Suprapubic skin (tissue), 4 donors: Measurements from ENCODE around the gene RAB43. TPM values are rescaled to one million over a fixed set of nuclear protein-coding genes. Genes with fewer than 3 reads are reported as not detected.

Experiments used
- DNase-seq, 2 donors: peaks; one replicate each; pipeline ENCODE4 v3.0.0-alpha.2; 2019; ENCODE audit warnings: low spot score in 2 of 2
- H3K27ac ChIP-seq: fragments of 200-600 bp; sonication (generic); one replicate; pipeline ENCODE4 v1.5.1; 2019
- H3K27me3 ChIP-seq: fragments of 200-600 bp; sonication (generic); one replicate; pipeline ENCODE4 v1.5.1; 2019
- H3K36me3 ChIP-seq: fragments of 200-600 bp; sonication (generic); one replicate; pipeline ENCODE4 v1.5.1; 2019
- H3K4me1 ChIP-seq: fragments of 200-600 bp; sonication (generic); one replicate; pipeline ENCODE4 v1.5.1; 2019
- H3K4me3 ChIP-seq: fragments of 200-600 bp; sonication (generic); one replicate; pipeline ENCODE4 v1.5.1; 2019; ENCODE audit warnings: mild to moderate bottlenecking
- H3K9me3 ChIP-seq: fragments of 200-600 bp; sonication (generic); one replicate; pipeline ENCODE4 v1.5.1; 2019
- EP300 ChIP-seq: sonication (generic); formaldehyde crosslinking; IDR thresholded peaks from one replicate; pipeline ENCODE4 v1.6.1; 2017; ENCODE audit warnings: antibody characterized with exemption
- POLR2A ChIP-seq, 2 donors: fragments of 450-650 bp; IDR thresholded peaks; one replicate each; pipeline ENCODE4 v1.6.1; 2017; ENCODE audit warnings: antibody characterized with exemption in 2 of 2, mild to moderate bottlenecking in 2 of 2, moderate library complexity in 2 of 2
- POLR2AphosphoS5 ChIP-seq, 3 donors: sonication (generic); formaldehyde crosslinking; IDR thresholded peaks; one replicate each; pipeline ENCODE4 v1.6.1; 2017; ENCODE audit warnings: antibody characterized with exemption in 3 of 3
- WGBS: methylation state at CpG from one replicate; pipeline ENCODE4 v1.1.5; 2018; 5-methylcytosine and 5-hydroxymethylcytosine counted together
- total RNA-seq, 4 donors: library from RNA; depleted of rRNA; stranded (reverse); fragments of >200 nt; gene quantifications; one replicate each; pipeline ENCODE4 v1.1.0, GENCODE V29; 2016
- TF ChIP-seq, protein P1 (sequence below), 2 donors: fragments of 200-600 bp in 1 of 2; fragments of 450-650 bp in 1 of 2; sonication (generic) in 1 of 2; IDR thresholded peaks; one replicate each; pipeline ENCODE4 v1.5.1; 2016 to 2019; ENCODE audit warnings: antibody characterized with exemption in 2 of 2, mild to moderate bottlenecking in 1 of 2, moderate library complexity in 1 of 2

RAB43 gene
- total RNA-seq, 4 donors from 2014 or later: 7.3 to 20.4 (median 8.3) TPM

DNA sequence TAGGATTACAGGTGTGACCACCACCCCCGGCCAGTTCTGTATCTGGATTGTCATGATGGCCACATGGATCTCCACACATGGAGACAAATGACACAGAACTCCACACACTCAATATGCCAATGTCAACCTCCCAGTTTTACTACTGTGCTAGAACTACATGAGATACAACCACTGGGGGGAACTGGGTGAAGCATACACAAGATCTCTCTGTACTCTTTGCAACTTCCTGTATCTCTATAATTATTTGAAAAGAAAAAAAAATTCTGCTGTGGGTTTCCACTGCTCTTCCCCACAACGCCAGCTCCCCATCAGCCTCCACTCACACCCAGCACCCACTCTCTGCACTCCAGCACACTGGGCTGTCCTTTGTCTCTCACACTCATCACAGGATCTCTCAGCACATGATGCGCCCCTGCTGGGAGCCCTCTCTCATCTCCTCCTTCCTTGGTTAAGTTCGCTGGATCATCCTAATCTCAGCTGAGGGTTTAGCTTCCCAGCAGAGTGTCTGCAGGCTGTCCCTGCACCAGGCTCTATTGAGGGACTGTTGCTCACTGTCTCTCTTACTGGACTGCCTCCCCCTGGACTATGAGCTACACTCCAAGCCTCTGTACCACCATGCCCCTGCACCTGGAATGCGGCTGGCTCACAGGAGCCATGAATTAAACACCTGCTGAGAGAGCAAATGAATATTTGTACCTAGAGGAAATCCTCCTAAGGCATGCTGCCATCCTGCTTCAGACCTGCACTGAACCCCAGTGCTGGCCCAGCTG lies 10.7 kb upstream of the RAB43 start:
- 94% methylated on average over 5 of the region's 5 CpGs for WGBS
- H3K27me3 ChIP-seq: no peaks in the 10 kb centered on the region
- H3K36me3 ChIP-seq: peaks cover 98% of the 10 kb centered on the region
- no peak overlapping the region for H3K4me3 ChIP-seq
- no peaks in the 10 kb centered on the region for H3K9me3 ChIP-seq
- TF ChIP-seq POLR2AphosphoS5 (IDR thresholded peaks at IDR 0.05) (no peak), EP300 (no peak), POLR2A (IDR thresholded peaks at IDR 0.05) (no peak)
- TF ChIP-seq, protein P1, sequence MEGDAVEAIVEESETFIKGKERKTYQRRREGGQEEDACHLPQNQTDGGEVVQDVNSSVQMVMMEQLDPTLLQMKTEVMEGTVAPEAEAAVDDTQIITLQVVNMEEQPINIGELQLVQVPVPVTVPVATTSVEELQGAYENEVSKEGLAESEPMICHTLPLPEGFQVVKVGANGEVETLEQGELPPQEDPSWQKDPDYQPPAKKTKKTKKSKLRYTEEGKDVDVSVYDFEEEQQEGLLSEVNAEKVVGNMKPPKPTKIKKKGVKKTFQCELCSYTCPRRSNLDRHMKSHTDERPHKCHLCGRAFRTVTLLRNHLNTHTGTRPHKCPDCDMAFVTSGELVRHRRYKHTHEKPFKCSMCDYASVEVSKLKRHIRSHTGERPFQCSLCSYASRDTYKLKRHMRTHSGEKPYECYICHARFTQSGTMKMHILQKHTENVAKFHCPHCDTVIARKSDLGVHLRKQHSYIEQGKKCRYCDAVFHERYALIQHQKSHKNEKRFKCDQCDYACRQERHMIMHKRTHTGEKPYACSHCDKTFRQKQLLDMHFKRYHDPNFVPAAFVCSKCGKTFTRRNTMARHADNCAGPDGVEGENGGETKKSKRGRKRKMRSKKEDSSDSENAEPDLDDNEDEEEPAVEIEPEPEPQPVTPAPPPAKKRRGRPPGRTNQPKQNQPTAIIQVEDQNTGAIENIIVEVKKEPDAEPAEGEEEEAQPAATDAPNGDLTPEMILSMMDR (IDR thresholded peaks at IDR 0.05): no peak
- H3K27ac ChIP-seq: no peak overlapping the region
- no peaks in the 10 kb centered on the region for H3K4me1 ChIP-seq
- no peak for DNase-seq

DNA sequence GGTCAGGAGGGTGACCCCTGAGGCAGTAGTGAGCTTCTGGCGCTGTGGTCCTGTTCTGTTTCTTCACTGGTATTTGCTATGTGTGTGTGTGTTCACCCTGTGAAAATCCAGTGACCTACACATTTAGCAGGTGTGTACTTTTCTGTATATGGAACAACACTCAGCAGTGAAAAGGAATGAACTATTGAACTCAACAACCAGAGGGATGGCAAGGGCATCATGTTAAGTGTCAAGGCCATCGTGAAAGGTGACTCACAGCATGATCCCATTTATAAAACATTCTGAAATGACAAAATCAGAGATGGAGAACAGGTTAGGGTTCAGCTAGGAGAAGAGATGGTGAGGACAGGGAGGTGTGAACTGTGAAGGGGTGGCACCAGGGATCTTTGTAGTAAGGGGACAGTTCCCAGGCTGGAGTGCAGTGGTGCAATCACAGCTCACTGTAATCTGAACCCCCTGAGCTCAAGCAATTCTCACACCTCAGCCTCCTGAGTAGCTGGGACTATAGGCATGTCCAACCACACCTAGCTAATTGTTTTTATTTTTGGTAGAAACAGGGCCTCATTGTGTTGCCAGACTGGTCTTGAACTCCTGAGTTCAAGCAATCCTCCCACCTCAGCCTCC lies 10.0 kb upstream of the RAB43 start:
- Histone ChIP-seq H3K36me3 (peaks cover 98% of the 10 kb centered on the region), H3K9me3 (no peaks in the 10 kb centered on the region), H3K4me3 (no peak overlapping the region), H3K27ac (no peak overlapping the region), H3K27me3 (no peaks in the 10 kb centered on the region), H3K4me1 (no peaks in the 10 kb centered on the region)
- WGBS: 88% methylated on average over 2 of the region's 2 CpGs
- TF ChIP-seq, protein P1 (IDR thresholded peaks at IDR 0.05): no peak
- TF ChIP-seq EP300 (no peak), POLR2AphosphoS5 (IDR thresholded peaks at IDR 0.05) (no peak)
- no peak for DNase-seq

DNA sequence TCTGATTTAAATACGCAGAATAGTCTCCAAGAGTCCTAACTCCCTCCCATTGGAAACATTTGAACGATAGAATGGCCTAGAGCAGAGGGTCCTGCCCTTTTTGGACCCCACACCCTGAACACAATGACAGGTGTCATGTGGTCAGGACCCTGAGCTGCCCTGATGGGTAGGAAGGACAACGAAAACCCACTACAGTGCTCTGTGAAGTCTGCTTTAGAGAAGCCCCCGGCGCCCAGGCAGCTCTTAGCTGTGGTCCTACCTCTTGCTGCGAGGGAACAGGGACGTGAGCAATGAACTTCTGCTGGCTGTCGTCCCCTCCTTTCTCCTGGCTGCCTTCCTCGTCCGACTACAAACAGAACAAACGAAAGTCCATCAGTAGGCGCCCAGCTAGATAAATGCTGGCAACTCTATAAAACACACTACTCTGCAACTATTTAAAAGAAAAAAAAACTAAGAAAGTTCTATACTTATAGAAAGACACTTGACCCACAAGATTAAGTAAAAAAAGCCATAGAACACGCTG lies 8.7 kb upstream of the RAB43 start:
- H3K9me3 ChIP-seq: no peaks in the 10 kb centered on the region
- no peak overlapping the region for H3K4me3 ChIP-seq
- no peak for DNase-seq
- H3K27me3 ChIP-seq: no peaks in the 10 kb centered on the region
- no peaks in the 10 kb centered on the region for H3K4me1 ChIP-seq
- 91% methylated on average over 13 of the region's 13 CpGs for WGBS
- H3K27ac ChIP-seq: no peak overlapping the region
- TF ChIP-seq POLR2A (IDR thresholded peaks at IDR 0.05) (no peak), POLR2AphosphoS5 (IDR thresholded peaks at IDR 0.05) (no peak), EP300 (no peak)
- TF ChIP-seq, protein P1 (IDR thresholded peaks at IDR 0.05): no peak
- H3K36me3 ChIP-seq: peaks cover 89% of the 10 kb centered on the region

DNA sequence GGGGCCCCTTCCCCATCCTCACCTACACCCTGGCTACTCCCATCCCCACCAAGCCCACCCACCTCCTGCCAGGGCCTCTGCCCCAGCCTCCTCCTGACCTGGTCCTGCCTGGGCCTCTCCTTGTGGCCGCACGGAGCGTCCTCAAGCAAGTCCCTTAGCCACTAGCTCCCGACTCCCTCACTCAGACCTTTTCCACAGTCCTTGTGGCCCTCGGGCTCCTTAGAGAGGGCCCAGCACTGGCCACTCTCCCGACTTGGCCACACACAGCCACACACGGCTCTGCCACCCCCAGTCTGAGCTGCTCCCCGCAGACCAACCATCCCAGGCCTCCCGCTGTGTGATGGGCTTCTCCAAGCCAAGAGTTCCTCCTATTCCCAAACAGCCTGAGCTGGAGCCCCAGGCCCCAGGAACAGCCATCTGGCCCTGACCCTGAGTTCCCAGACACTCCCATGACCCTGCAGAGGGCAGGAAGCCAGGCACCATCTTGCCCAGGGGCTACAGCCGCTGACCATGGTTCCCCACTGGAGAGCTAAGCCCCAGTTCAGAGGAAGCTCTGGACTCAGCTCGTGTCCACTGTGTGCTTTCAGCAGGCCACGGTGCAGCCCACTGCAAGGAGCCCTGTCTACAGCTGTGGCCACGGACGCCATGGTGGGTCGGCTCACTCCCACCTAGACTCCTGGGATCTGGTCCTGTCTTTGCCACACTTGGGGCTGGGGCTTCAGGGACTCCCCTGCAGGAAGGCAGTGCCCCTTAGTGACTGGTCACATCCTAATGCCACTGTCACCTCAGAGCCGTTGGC lies 7.0 kb upstream of the RAB43 start:
- no peaks in the 10 kb centered on the region for H3K27me3 ChIP-seq
- no peak overlapping the region for H3K4me3 ChIP-seq
- no peak overlapping the region for H3K27ac ChIP-seq
- 91% methylated on average over 14 of the region's 16 CpGs for WGBS
- no peak for DNase-seq
- no peaks in the 10 kb centered on the region for H3K4me1 ChIP-seq
- H3K36me3 ChIP-seq: peaks cover 71% of the 10 kb centered on the region
- no peaks in the 10 kb centered on the region for H3K9me3 ChIP-seq
- TF ChIP-seq, protein P1 (IDR thresholded peaks at IDR 0.05): no peak
- no peak for TF ChIP-seq POLR2A (IDR thresholded peaks at IDR 0.05)
- TF ChIP-seq POLR2AphosphoS5 (IDR thresholded peaks at IDR 0.05): no peak
- no peak for TF ChIP-seq EP300
